Trophoblast cell (in vitro differentiated cells and primary cell): ENCODE data around the gene PLCH1.

Source experiments
- DNase-seq, 2 donors: peaks; one replicate each; pipeline ENCODE4 v3.0.0-alpha.2; 2016
- H2AFZ ChIP-seq: 2 replicates; pipeline ENCODE4 v1.6.1; 2013; ENCODE audit warnings: low read length, moderate library complexity, mild to moderate bottlenecking; ENCODE audit not compliant: insufficient read depth, poor library complexity
- H2AK5ac ChIP-seq: 2 replicates; pipeline ENCODE4 v1.6.1; 2013; ENCODE audit warnings: mild to moderate bottlenecking, low read length
- H2BK120ac ChIP-seq: 2 replicates; pipeline ENCODE4 v1.6.1; 2013; ENCODE audit warnings: low read length, mild to moderate bottlenecking, moderate library complexity; ENCODE audit not compliant: insufficient read depth, poor library complexity
- H2BK12ac ChIP-seq: 2 replicates; pipeline ENCODE4 v1.6.1; 2013; ENCODE audit warnings: mild to moderate bottlenecking, low read length, moderate library complexity
- H2BK5ac ChIP-seq: 2 replicates; pipeline ENCODE4 v1.6.1; 2013; ENCODE audit warnings: low read length, low read depth, moderate library complexity, mild to moderate bottlenecking; ENCODE audit not compliant: poor library complexity
- H3K14ac ChIP-seq: 2 replicates; pipeline ENCODE4 v1.6.1; 2013; ENCODE audit warnings: mild to moderate bottlenecking, low read length
- H3K18ac ChIP-seq: 2 replicates; pipeline ENCODE4 v1.6.1; 2013; ENCODE audit warnings: mild to moderate bottlenecking, low read length
- H3K23ac ChIP-seq: 2 replicates; pipeline ENCODE4 v1.6.1; 2013; ENCODE audit warnings: low read length
- H3K27ac ChIP-seq: 2 replicates; pipeline ENCODE4 v1.5.1; 2013; ENCODE audit warnings: low read depth, mild to moderate bottlenecking, inconsistent platforms, low read length, moderate library complexity
- H3K27me3 ChIP-seq: 2 replicates; pipeline ENCODE4 v1.6.1; 2013; ENCODE audit warnings: inconsistent platforms, mild to moderate bottlenecking, low read length, moderate library complexity; ENCODE audit not compliant: insufficient read depth
- H3K36me3 ChIP-seq, 2 experiments: 1 replicate in 1 of 2; 2 replicates in 1 of 2; pipeline ENCODE4 v1.6.1; 2013; ENCODE audit warnings: low read length in 2 of 2, mild to moderate bottlenecking in 2 of 2, moderate library complexity in 1 of 2; ENCODE audit not compliant: insufficient read depth in 2 of 2, control insufficient read depth in 1 of 2
- H3K4ac ChIP-seq: 2 replicates; pipeline ENCODE4 v1.6.1; 2013; ENCODE audit warnings: low read depth, mild to moderate bottlenecking, low read length, moderate library complexity
- H3K4me1 ChIP-seq, 2 experiments: 1 replicate in 1 of 2; 2 replicates in 1 of 2; pipeline ENCODE4 v1.6.1; 2013; ENCODE audit warnings: low read length in 2 of 2, mild to moderate bottlenecking in 2 of 2, moderate library complexity in 1 of 2; ENCODE audit not compliant: insufficient read depth in 2 of 2, control insufficient read depth in 1 of 2
- H3K4me2 ChIP-seq: 2 replicates; pipeline ENCODE4 v1.6.1; 2013; ENCODE audit warnings: inconsistent platforms, mild to moderate bottlenecking, low read length, moderate library complexity
- H3K4me3 ChIP-seq: 2 replicates; pipeline ENCODE4 v1.5.1; 2013; ENCODE audit warnings: mild to moderate bottlenecking, low read depth, low read length, inconsistent platforms
- H3K79me1 ChIP-seq: one replicate; pipeline ENCODE4 v1.6.1; 2013; ENCODE audit warnings: low read length
- H3K79me2 ChIP-seq: 2 replicates; pipeline ENCODE4 v1.6.1; 2013; ENCODE audit warnings: low read length, mild to moderate bottlenecking; ENCODE audit not compliant: control insufficient read depth, insufficient read depth, poor library complexity
- H3K9ac ChIP-seq: 2 replicates; pipeline ENCODE4 v1.6.1; 2013; ENCODE audit warnings: mild to moderate bottlenecking, low read length
- H3K9me3 ChIP-seq: 2 replicates; pipeline ENCODE4 v1.6.1; 2013; ENCODE audit warnings: low read depth, mild to moderate bottlenecking, control low read depth, inconsistent platforms, low read length; ENCODE audit not compliant: insufficient read depth
- H4K12ac ChIP-seq: 2 replicates; pipeline ENCODE4 v1.6.1; 2013; ENCODE audit warnings: low read depth, mild to moderate bottlenecking, low read length, moderate library complexity
- H4K8ac ChIP-seq: 2 replicates; pipeline ENCODE4 v1.6.1; 2013; ENCODE audit warnings: low read depth, mild to moderate bottlenecking, low read length, moderate library complexity
- H4K91ac ChIP-seq: one replicate; pipeline ENCODE4 v1.6.1; 2013; ENCODE audit warnings: low read depth, mild to moderate bottlenecking, low read length, moderate library complexity
- WGBS: extraction: QIAGEN DNeasy Blood & Tissue Kit; methylation state at CpG from one replicate; pipeline ENCODE4 v1.1.7; 2013; ENCODE audit warnings: missing lambda C conversion rate; ENCODE audit not compliant: insufficient read length, insufficient coverage; ENCODE audit errors: extremely low coverage; 5-methylcytosine and 5-hydroxymethylcytosine counted together

Gene PLCH1

GRCh38 chr3:155409336-155409735, 335.5 kb downstream of the PLCH1 start:
- H3K14ac ChIP-seq = no peak overlapping the region
- no peak overlapping the region for H2AFZ ChIP-seq
- no peak overlapping the region for H3K4me2 ChIP-seq
- no peaks in the 10 kb centered on the region for H3K4me1 ChIP-seq
- H3K4ac ChIP-seq = no peak overlapping the region
- H3K9ac ChIP-seq = no peak overlapping the region
- no peak overlapping the region for H2BK12ac ChIP-seq
- no peak overlapping the region for H4K91ac ChIP-seq
- peaks cover 2% of the 10 kb centered on the region for H3K79me1 ChIP-seq
- H4K12ac ChIP-seq = no peak overlapping the region
- no peaks in the 10 kb centered on the region for H3K79me2 ChIP-seq
- no peak overlapping the region for H2BK120ac ChIP-seq
- H3K23ac ChIP-seq = no peak overlapping the region
- H2BK5ac ChIP-seq = no peak overlapping the region
- H3K18ac ChIP-seq = no peak overlapping the region
- no peak overlapping the region for H3K4me3 ChIP-seq
- no peaks in the 10 kb centered on the region for H3K27me3 ChIP-seq
- no peaks in the 10 kb centered on the region for H3K9me3 ChIP-seq
- no peak overlapping the region for H2AK5ac ChIP-seq
- no peak overlapping the region for H4K8ac ChIP-seq
- DNase-seq = no peak
- H3K36me3 ChIP-seq = no peaks in the 10 kb centered on the region
- H3K27ac ChIP-seq = no peak overlapping the region

- WGBS = no CpG with 5 or more reads among the region's 3 CpGs
- no peak overlapping the region for H4K91ac ChIP-seq
- H3K79me1 ChIP-seq = peaks cover 2% of the 10 kb centered on the region
These were observed 336.9 kb downstream of the PLCH1 start for GRCh38 chr3:155407971-155408370.

GRCh38 chr3:155407331-155407730, 337.5 kb downstream of the PLCH1 start:
- no CpG with 5 or more reads among the region's 1 CpG for WGBS
- Histone ChIP-seq H3K18ac (no peak overlapping the region), H3K14ac (no peak overlapping the region), H3K27me3 (no peaks in the 10 kb centered on the region), H4K8ac (no peak overlapping the region), H3K9me3 (no peaks in the 10 kb centered on the region), H2AK5ac (no peak overlapping the region), H3K79me1 (peaks cover 2% of the 10 kb centered on the region), H2BK120ac (no peak overlapping the region), H2AFZ (no peak overlapping the region), H3K4me2 (no peak overlapping the region), H3K79me2 (no peaks in the 10 kb centered on the region), H3K4me1 (no peaks in the 10 kb centered on the region), H3K27ac (no peak overlapping the region), H4K91ac (no peak overlapping the region), H3K36me3 (no peaks in the 10 kb centered on the region), H4K12ac (no peak overlapping the region), H3K4me3 (no peak overlapping the region), H3K9ac (no peak overlapping the region), H3K4ac (no peak overlapping the region), H2BK12ac (no peak overlapping the region), H3K23ac (no peak overlapping the region), H2BK5ac (no peak overlapping the region)
- no peak for DNase-seq

More at GRCh38 chr3:155407971-155408370, 336.9 kb downstream of the PLCH1 start:
- no peak overlapping the region for H4K8ac ChIP-seq
- H4K12ac ChIP-seq = no peak overlapping the region
- no peaks in the 10 kb centered on the region for H3K4me1 ChIP-seq
- H2BK120ac ChIP-seq = no peak overlapping the region
- no peak overlapping the region for H3K9ac ChIP-seq
- H3K4ac ChIP-seq = no peak overlapping the region
- H3K18ac ChIP-seq = no peak overlapping the region
- no peak for DNase-seq
- no peak overlapping the region for H3K4me2 ChIP-seq
- no peak overlapping the region for H3K4me3 ChIP-seq
- no peak overlapping the region for H2BK12ac ChIP-seq
- H3K27me3 ChIP-seq = no peaks in the 10 kb centered on the region
- H2AK5ac ChIP-seq = no peak overlapping the region
- H3K79me2 ChIP-seq = no peaks in the 10 kb centered on the region
- no peak overlapping the region for H2AFZ ChIP-seq
- no peak overlapping the region for H3K23ac ChIP-seq
- no peak overlapping the region for H3K14ac ChIP-seq
- H3K9me3 ChIP-seq = no peaks in the 10 kb centered on the region
- no peak overlapping the region for H2BK5ac ChIP-seq
- H3K36me3 ChIP-seq = no peaks in the 10 kb centered on the region
- no peak overlapping the region for H3K27ac ChIP-seq

- Histone ChIP-seq H2BK12ac (no peak overlapping the region), H3K4ac (no peak overlapping the region), H3K4me2 (no peak overlapping the region), H3K4me1 (no peaks in the 10 kb centered on the region), H3K36me3 (no peaks in the 10 kb centered on the region), H3K14ac (no peak overlapping the region), H3K79me2 (no peaks in the 10 kb centered on the region), H2AFZ (no peak overlapping the region), H3K9me3 (no peaks in the 10 kb centered on the region), H3K79me1 (no peaks in the 10 kb centered on the region), H3K23ac (no peak overlapping the region), H4K8ac (no peak overlapping the region), H3K27me3 (no peaks in the 10 kb centered on the region), H2AK5ac (no peak overlapping the region), H3K9ac (no peak overlapping the region), H3K4me3 (no peak overlapping the region), H4K12ac (no peak overlapping the region), H3K27ac (no peak overlapping the region), H2BK120ac (no peak overlapping the region), H4K91ac (no peak overlapping the region), H2BK5ac (no peak overlapping the region), H3K18ac (no peak overlapping the region)
- no peak for DNase-seq
- no CpG with 5 or more reads among the region's 1 CpG for WGBS
These were observed 340.4 kb downstream of the PLCH1 start for GRCh38 chr3:155404486-155404885.

DNA sequence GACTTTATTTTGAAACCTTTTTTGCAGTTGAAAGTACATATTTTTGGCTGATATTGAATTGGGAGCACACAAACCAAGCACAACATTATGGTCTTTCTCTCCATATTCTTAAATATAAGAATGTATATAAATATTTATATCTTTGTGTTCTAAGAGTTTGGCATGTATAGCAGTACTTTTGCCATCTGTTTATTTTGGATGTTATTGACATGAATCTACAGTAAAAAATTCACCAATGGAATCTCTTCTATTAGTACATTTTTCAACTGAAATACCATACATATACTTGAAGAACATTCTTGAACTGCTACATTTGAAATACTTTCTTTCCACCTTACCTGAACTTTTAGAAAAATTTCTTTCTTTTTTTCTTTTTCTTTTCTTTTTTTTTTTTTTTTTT, 342.2 kb downstream of the PLCH1 start:
- Histone ChIP-seq H3K9ac (no peak overlapping the region), H2BK120ac (no peak overlapping the region), H2BK5ac (no peak overlapping the region), H2AK5ac (no peak overlapping the region), H3K4ac (no peak overlapping the region), H3K4me2 (no peak overlapping the region), H3K9me3 (no peaks in the 10 kb centered on the region), H3K23ac (no peak overlapping the region), H3K4me1 (no peaks in the 10 kb centered on the region), H3K18ac (no peak overlapping the region), H4K91ac (no peak overlapping the region), H3K79me2 (no peaks in the 10 kb centered on the region), H3K36me3 (no peaks in the 10 kb centered on the region), H3K27ac (no peak overlapping the region), H3K27me3 (no peaks in the 10 kb centered on the region), H4K8ac (no peak overlapping the region), H2BK12ac (no peak overlapping the region), H4K12ac (no peak overlapping the region), H3K4me3 (no peak overlapping the region), H3K79me1 (no peaks in the 10 kb centered on the region), H3K14ac (no peak overlapping the region), H2AFZ (no peak overlapping the region)
- DNase-seq = peak in 1 of 2 donors; percentile 57
